Measurements from ENCODE around the gene KPNA1.
"Not testable (repeated sequence)": the region's sequence is repeated elsewhere in the genome, so short reads cannot be mapped to it uniquely, and the experiment has no call there.

Gene KPNA1

DNA sequence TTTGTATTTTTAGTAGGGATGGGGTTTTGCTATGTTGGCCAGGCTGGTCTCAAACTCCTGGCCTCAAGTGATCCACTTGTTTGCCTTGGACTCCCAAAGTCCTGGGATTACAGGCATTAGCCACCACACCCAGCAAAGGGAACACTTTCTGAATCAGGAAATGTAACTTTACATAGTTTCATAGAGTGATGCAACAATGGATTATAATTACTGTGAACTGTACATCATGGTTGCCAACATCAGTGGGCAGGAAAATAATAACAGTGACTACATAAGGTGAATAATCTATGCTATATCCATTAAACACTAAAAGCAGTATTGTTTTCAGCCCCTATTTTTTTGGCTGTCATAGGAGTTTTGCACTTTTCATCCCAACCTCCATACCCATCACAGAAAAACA is 5.0 kb upstream of the KPNA1 start:
- DNase-seq, result no peak

DNA sequence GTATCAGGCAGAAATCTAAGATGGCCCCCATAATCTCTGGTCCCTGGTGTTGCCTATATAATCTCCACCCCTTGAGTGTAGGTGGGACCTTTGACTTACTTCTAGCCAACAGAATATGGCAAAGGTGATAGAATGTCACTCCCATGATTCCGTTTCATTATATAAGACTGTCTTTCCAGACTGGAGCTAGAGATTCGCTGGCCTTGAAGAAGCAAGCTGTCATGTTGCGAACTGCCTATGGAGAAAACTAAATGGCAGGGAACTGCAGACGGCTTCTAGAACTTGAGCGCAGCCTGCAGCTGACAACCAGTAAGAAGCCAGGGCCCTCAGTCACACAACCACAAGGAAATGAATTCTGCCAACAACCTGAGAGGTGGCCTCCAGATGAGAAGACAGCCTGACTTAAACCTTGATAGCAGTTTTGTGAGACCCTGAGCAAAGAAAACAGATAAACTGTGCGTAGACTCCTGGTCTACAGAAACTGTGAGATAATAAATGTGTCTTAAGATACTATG is 2.2 kb upstream of the KPNA1 start:
- DNase-seq, result no peak

DNA sequence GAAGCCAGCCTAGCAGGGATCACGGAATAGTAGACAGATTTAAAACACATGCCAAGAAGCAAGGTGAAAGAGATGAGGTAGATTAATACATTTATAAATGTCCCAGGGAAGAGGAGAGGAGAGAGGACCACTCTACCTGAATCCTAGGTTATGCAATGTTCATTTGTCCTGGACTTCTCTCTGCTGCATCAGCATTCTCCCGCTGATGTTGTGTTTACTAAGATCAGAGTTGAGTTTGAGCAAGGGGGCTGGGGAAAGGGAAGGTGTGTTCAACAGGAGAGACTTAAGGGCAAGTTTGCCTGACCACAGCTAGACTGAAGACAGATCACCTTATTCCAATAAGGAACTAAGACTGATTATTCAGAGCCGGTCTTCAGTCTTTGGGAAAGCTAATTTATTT is 1.1 kb upstream of the KPNA1 start:
- no peak for DNase-seq

DNA sequence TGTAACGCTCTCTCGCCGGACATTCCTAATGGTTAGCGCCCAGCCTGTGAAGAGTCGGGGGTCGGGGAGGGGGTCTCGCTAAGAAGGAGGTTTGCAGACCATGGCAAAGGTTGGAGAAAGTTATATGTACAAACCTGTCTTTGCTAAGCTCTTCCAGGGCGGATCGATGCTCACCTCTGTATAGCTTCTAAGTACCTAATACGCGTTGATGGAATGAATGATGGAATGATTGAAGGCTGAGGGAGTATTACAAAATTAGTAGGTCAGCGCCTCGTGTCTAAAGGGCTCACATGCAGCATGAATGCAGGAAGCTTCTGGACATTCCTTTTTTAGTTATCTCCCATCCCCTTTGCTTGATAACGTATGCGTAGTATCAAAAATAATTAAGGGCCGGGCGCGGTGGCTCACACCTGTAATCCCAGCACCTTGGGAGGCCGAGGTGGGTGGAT is 305 bp upstream of the KPNA1 start:
- DNase-seq, result no peak

DNA sequence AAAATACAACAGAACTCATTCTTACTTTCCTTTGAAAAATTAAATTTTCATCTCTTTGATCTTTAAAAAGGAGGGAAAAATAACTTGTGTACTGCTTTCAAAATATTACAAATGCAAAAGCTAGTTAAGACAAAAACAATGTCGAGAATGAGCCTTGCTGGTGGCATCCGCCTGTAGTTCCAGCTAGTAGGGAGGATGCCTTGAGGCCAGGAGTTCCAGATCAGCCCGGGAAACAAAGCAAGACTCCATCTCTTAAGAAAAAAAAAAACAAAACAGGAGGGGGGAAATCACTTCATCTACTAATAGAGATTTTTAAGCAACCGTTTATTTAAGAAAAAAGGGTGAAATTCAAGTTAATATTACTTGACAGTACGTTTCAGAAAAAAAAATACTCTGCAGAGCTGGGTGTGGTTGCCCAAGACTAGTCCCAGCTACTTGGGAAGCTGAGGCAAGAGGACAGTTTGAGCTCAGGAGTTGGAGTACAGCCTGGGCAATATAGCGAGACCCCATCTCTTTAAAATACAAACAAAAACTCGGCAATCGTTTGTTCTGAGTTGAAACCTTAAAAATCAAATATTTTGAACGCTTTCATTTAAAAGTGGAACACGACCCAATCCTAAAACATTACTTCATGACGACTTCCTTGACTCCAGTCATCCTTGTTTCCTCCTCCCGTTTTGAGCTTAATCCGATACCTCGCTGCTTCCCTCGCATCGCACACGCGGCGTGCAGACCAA is 1.2 kb downstream of the KPNA1 start:
- DNase-seq, result no peak

DNA sequence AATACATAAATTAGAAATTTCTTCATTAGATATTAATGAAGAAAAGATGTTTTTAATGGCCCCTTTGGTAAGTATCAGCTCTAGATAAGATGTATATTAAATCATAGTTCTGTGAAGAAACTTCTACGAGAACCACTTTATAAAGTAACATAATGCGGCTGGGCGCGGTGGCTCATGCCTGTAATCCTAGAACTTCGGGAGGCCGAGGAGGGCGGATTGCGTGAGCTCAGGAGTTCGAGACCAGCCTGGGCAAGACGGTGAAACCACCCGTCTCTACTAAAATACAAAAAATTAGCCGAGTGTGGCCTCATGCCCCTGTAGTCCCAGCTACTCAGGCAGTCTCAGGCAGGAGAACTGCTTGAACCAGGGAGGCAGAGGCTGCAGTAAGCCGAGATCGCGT is 2.5 kb downstream of the KPNA1 start:
- no peak for DNase-seq

DNA sequence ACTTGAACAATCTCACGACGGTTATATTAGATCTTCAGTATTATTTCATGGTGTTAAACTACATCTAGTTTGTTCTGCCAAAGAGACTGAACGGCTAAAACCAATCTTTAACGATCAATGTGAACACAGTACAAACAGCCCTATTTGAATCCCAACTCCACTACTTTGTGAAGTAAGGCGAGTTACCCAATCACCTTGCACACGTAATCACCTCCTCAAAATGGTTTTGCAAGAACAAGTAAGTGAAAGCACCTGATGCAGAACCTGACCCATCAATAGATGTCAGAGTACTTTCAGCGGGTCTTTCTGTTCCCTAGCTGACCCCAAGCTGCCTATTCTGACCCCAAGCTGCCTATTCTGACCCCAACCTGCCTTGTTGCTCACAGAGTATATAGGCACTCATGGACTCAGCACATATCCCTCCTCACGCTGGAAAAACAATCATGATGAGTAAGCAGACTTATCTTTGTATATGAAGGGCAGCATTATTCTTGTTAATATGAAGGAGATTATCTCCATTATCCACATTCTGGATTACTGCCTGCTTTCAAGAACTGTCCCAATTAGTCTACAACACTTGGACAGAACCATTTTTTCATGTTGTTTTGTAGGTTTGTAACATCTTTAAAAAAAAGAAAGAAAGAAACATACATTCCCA is 3.7 kb downstream of the KPNA1 start:
- DNase-seq, result no peak

DNA sequence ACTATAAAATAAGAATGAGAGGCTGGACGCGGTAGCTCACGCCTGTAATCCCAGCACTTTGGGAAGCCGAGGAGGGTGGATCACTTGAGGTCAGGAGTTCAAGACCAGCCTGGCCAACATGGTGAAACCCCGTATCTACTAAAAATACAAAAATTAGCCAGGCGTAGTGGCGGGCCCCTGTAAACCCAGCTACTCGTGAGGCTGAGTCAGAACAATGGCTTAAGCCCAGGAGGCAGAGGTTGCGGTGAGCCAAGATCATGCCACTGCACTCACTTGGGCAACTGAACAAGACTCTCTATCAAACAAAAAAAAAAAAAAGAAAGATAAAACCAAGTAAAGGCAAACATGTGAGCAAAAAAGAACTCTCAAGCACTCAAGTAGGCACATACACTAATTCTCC is 5.8 kb downstream of the KPNA1 start:
- not testable (repeated sequence) for DNase-seq

DNA sequence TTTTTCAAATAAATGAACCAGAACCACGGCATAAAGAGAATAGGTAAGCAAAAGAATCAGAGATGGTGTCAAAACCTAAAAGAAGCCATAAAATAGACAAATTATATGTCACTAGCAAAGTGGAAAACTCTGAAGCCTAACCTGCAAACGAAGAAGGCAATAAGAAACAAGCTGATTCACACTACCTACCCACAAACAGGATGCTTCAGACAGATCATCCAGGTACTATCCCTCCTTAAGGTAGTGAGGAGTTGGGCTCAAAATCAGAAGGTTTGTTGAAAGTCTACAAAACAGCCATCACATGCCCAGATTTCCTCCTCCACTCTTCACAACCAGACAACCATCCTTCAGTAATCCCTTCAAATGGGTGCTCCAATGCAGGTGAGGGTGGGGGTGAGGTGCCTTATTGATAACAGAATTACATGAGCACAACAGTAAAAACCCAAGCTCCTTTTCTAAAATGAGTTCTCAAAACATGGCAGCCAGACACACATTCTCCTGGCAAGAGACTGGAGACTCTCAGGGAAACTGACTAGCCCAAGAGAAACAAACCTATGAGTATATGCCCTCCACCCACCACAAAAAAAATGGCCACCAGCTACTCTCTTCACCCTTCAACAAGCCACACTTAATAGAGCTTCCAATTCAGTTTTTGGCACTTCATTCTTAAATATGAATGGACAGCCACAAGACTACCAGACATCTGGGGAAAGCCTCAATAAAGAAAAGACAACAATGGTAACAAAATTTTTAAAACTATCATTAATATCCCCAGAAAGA is 6.4 kb downstream of the KPNA1 start:
- DNase-seq, result no peak

DNA sequence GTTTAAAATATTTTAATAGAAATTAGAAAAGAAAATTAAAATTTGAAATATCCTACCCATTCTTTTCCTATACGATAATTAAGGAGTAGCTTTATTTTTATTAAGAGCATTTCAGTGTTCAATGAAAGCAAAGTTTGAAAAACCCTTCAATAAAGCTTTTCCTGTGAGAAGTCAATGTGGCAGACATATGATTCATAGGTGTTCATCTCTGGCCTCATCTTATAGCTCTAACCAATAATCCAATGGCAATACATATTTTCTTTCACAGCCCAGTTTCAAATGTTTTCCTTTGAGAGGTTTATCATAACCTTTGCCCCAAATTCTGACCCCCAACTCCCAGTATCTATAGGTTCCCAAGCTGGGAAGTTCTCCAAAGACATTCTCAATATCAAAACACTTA is 8.3 kb downstream of the KPNA1 start:
- DNase-seq, result no peak

DNA sequence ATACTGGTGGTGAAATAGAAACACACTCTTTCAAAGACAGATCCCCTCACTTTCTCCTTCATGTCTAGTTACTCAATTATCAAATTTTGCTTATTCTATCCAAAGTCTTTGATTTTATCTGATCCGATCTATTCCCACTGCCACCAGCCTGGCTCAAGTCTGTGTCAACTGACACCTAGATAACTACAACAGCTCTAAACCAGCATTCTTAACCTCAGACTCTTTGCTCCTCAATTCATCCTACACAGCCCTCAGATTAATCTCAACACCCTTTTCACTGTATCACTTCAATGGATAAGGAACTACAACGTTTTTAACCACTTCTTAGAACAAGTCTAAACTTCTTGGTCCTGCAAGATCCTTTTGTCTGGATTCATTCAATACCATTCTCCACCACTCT is 9.1 kb downstream of the KPNA1 start:
- DNase-seq, result no peak

DNA sequence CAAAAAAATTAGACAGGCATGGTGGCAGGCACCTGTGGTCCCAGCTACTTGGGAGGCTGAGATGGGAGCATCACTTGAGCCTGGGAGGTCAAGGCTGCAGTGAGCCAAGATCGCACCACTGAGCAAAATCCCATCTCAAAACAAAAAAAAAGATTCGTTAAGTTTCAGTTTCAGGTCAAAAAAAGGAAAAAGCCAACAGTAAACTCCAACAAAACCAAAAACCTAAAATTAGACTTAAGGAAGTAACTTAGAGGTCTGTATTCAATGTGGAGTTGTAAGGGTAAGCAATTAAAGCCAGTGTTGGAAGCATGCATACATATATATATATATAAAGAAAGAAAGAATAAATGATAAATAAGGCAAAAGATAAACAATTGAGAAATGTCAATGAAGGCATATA is 11.8 kb downstream of the KPNA1 start:
- no peak for DNase-seq

DNA sequence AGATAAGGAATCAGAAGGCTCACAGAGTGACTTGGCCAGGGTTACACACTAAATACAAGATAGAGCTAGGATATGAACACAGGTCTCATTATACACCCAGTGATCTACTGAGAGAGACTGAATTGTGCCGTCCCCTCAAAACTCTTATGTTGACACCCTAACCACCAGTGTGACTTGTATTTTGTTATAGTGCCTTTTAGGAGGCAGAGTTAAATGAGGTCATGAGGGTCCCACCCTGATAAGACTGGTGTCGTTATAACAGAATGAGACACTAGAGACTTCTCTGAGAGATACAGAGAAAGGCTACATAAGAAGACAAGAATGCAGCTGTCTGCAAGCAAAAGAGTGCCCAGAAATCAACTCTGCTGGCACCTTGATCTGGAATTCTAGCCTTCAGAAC is 12.6 kb downstream of the KPNA1 start:
- DNase-seq, result no peak

DNA sequence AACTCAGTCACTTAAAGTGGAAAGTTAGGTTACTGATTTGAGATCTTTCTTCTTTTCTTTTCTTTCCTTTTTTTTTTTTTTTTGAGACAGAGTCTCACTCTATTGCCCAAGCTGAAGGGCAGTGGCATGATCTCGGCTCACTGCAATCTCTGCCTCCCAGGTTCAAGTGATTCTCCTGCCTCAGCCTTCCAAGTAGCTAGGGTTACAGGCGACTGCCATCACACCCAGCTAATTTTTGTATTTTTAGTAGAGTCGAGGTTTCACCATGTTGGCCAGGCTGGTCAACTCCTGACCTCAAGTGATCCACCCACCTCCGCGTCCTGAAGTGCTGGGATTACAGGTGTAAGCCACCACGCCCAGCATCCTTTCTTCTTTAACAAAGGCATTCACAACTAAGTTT is 13.8 kb downstream of the KPNA1 start:
- DNase-seq, result not testable (repeated sequence)

DNA sequence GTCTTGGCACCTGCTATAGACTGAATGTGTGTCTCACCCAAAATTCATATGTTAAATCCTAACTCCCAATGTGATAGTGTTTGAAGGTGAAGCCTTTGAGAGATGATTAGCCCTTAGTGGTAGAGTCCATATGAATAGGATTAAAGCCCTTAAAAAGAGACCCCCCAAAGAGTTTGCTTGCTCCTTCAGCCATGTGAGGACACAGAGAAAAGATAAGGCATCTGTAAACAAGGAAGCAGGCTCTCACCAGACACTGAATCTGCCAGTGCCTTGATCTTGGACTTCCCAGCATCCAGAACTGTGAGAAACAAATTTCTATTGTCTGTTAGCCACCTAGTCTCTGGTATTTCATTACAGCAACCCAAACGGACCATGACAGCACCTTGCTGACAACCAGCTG is 16.6 kb downstream of the KPNA1 start:
- DNase-seq, result no peak

DNA sequence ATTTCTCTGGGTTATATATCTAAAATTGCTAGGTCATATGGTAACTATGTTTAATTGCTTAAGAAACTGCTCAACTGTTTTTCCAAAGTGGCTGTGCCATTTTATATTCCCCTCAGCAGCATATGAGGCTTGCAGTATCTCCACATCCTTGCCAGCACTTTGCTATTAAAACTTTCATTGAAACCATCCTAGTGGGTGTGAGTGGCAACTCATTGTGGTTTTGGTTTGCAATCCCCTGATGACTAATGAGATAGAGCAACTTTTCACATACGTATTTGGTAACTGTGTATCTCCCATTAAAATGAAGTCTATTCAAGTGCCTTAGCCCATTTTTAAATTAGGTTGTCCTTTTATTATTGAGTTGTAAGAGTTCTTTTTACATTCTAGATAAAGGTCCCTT is 17.3 kb downstream of the KPNA1 start:
- DNase-seq, result peak in 1 of 5 donors; percentile 63

DNA sequence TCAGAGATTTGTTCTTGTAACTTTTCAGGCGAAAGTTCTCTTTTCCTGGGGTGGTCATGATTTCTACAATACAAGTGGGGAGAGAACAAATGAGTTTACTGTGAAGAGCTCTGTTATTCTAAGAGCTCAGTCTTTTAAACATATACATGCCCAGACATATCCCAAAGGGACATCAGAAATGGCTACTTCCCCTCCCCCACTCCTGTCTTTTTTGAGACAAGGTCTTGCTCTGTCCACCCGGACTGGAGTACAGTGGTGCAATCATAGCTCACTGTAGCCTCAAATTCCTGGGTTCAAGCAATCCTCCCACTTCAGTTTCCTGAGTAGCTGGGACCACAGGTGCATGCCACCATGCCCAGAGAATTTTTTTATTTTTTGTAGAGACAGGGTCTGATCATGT is 18.2 kb downstream of the KPNA1 start:
- DNase-seq, result no peak

DNA sequence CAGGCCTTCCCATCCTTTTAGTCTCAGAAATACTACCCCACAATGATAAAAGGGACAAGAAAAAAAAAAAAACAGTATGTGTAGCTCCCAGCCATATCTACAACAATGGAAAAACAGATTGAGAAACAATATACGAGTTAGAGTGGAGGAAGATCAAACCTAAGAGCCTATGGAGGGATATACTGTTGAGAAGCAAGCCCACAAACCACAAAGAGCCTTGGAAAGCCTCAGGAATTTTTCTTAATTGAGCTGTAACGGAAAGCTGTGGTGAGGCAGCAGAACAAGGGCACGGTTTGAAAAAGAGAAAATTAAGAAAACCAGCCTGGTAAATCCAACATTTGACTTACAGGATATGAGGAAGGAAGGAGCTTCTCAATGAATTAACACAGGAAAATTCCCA is 21.4 kb downstream of the KPNA1 start:
- DNase-seq, result no peak

DNA sequence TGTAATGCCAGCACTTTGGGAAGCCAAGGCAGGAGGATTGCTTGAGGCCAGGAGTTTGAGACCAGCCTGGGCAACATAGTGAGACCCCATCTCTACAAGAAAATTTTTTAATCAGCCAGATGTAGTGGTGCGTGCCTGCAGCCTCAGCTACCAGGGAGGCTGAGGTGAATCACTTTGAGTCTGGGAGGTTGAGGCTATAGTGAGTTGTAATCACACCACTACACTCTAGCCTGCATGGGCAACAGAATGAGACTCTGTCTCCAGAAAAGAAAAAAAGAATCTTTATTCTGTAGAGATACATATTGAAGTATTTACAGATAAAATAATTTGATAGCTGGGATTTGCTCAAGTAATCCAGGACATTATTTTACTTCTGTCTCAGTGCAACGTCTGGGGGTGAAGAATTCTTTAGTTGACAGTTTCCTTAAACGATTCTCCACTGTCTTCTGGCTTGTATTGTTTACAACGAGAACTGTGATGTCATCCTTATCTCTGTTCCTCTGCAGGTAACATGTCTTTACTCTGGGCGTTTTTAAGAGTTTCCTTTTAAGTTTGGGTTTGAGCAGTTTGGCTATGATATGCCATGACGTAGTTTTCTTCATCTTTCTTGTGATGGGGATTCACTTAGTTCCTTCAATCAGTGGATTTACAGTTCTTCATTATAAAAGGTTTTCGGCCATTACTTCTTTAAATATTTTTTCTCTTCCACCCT is 26.3 kb downstream of the KPNA1 start:
- no peak for DNase-seq

DNA sequence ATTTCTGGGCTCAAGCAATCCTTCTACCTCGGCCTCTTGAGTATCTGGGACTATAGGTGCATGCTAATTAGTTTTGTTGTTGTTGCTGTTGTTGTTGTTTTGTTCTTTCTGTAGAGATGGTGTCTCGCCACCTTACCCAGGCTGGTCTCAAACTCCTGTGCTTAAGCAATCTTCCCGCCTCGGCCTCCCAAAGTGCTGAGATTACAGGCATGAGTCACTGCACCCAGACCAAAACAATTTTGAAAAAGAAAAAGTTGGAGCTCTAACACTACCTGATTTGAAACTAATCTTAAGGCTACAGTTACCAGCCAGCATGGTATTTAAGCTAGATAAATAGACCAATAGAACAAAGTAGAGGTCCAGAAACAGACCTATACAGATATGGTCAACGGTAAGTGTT is 29.8 kb downstream of the KPNA1 start:
- no peak for DNase-seq

DNA sequence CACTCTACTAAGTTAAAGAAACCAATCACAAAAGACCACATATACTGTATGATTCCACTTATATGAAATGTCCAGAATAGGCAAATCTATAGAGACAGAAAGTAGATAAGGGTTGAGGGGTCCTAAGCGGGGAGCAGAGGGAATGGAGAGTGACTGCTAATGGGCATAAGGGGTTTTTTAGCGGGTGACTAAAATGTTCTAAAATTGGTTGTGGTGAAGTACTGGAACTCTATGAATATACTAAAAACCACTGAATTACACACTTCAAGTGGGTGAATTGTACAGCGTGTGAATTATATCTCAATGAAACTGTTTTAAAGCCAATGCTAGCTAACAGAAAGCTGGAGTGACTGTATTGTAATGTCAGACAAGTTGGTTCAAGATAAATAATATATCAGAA is 33.3 kb downstream of the KPNA1 start:
- no peak for DNase-seq

DNA sequence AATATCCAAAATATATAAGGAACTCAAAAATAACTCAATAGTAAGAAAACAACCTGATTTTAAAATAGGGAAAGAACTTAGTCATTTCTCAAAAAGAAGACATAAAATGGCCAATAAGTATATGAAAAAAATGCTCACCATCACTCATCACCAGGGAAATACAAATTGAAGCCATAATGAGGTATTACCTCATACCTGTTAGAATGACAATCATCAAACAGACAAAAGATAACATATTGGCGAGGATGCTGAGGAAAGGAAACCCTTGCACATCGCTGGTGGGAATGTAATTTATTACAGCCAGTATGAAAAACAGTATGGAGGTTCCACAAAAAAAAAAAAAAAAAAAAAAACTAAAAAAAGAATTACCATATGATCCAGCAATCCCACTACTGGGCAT is 38.2 kb downstream of the KPNA1 start:
- no peak for DNase-seq

DNA sequence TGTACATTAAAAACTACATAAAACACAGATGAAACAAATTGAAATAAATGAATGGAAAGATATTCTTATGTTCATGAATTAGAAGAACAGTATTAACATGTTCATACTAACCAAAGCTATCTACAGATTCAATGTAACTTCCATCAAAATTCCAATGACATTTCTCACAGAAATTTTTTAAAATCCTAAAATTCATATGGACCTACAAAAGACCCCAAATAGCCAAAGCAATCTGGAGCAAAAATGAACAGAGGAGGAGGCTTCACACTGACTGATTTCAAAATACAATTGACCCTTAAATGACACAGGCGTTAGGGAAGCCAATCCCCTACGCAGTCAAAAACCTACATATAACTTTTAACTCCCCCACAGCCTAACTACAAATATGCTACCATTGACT is 39.4 kb downstream of the KPNA1 start:
- DNase-seq, result no peak

Measured in T-helper 1 cell (primary cell).